ENCODE measurements around the gene IMMP2L. TPM values are rescaled to one million over a fixed set of nuclear protein-coding genes. Genes with fewer than 3 reads are reported as not detected.

IMMP2L gene
- total and polyA plus RNA-seq, 2 of the 4 experiments (the other 2 are of a cell fraction), result 5.8 to 9.3 TPM

- POLR2A ChIA-PET (ENCODE audit: unreplicated experiment), result no interaction called here
- no peaks in the 10 kb centered on the region for H3K36me3 ChIP-seq (ENCODE audit: control insufficient read depth, insufficient read depth, low read length)
- H3K4me2 ChIP-seq (ENCODE audit: low read depth, low read length), result no peak overlapping the region
- DNase-seq, result no peak
- intact Hi-C loops (cut with micrococcal nuclease) (no loop called here), in situ Hi-C loops (cut with MboI; ENCODE audit: low sequenced_read_pairs) (loop anchor here (25.0 kb wide), 1 partner anchor 1091 kb away; no protein-coding TSS in a partner anchor), dilution Hi-C loops (cut with HindIII; ENCODE audit: low sequenced_read_pairs, unreplicated experiment) (no loop called here)
- no peak overlapping the region for H2AK5ac ChIP-seq (ENCODE audit: low read depth, low read length)
- H3K27me3 ChIP-seq (ENCODE audit: control insufficient read depth, insufficient read depth, low read length), result no peaks in the 10 kb centered on the region
- H3K4me1 ChIP-seq (ENCODE audit: control insufficient read depth, insufficient read depth, low read length), result no peaks in the 10 kb centered on the region
- H2BK5ac ChIP-seq (ENCODE audit: low read depth, low read length, poor library complexity, severe bottlenecking), result no peak overlapping the region
- no peak overlapping the region for H3K23ac ChIP-seq (ENCODE audit: low read depth, low read length)
- H4K91ac ChIP-seq (ENCODE audit: insufficient read depth, low read depth, low read length), result no peak overlapping the region
- no peak overlapping the region for H3K56ac ChIP-seq (ENCODE audit: extremely low read depth, insufficient read depth, low read length)
- H3K4ac ChIP-seq (ENCODE audit: low read depth, low read length), result no peak overlapping the region
- TF ChIP-seq NFE2L2 (IDR thresholded peaks at IDR 0.05; ENCODE audit: low read depth, low read length) (no peak), ELK1 (IDR thresholded peaks at IDR 0.05; ENCODE audit: borderline replicate concordance, low read depth, low read length) (no peak), SMC3 (IDR thresholded peaks at IDR 0.05; ENCODE audit: low read depth, low read length) (no peak), RFX5 (IDR thresholded peaks at IDR 0.05; ENCODE audit: low read depth, low read length) (no peak), POLR2A (IDR thresholded peaks at IDR 0.05; ENCODE audit: low read depth, low read length) (no peak), BHLHE40 (IDR thresholded peaks at IDR 0.05; ENCODE audit: low read depth, low read length) (no peak), MXI1 (IDR thresholded peaks at IDR 0.05; ENCODE audit: borderline replicate concordance, low read depth, low read length) (no peak), USF2 (IDR thresholded peaks at IDR 0.05; ENCODE audit: low read depth, low read length) (no peak), CTCF (conservative IDR thresholded peaks at IDR 0.05; ENCODE audit: low read depth, low read length) (no peak), MAFK (IDR thresholded peaks at IDR 0.05; ENCODE audit: low read depth, low read length) (no peak), CEBPB (IDR thresholded peaks at IDR 0.05; ENCODE audit: low read depth, low read length) (no peak), MAZ (IDR thresholded peaks at IDR 0.05; ENCODE audit: borderline replicate concordance, low read depth, low read length) (no peak), RAD21 (IDR thresholded peaks at IDR 0.05; ENCODE audit: low read length) (no peak), RCOR1 (IDR thresholded peaks at IDR 0.05; ENCODE audit: insufficient replicate concordance, low read length) (no peak), FOS (IDR thresholded peaks at IDR 0.05; ENCODE audit: low read depth, low read length) (no peak)
- WGBS, 2 experiments (ENCODE audit: extremely low coverage in 2 of 2, insufficient read length in 1 of 2), result 100% methylated on average over 1 of the region's 2 CpGs; no CpG with 5 or more reads in 1 of the 2 experiments
- no peak overlapping the region for H2BK120ac ChIP-seq (ENCODE audit: low read depth, low read length)
- H3K79me1 ChIP-seq (ENCODE audit: low read depth in 1 of 2, low read length in 2 of 2), result no peaks in the 10 kb centered on the region
- H4K5ac ChIP-seq (ENCODE audit: low read depth, low read length), result no peak overlapping the region
- no peak overlapping the region for H3K4me3 ChIP-seq (ENCODE audit: insufficient read depth, low read depth, low read length)
- CTCF ChIA-PET, result interaction anchor here (0.6 kb wide), 1 partner anchor 553 kb away, joined by 5 read pairs; no protein-coding TSS in a partner anchor
- H3K9ac ChIP-seq (ENCODE audit: low read depth, low read length), result no peak overlapping the region
- H2AFZ ChIP-seq (replicated peaks; ENCODE audit: low read length, poor library complexity), result no peak overlapping the region
- no peaks in the 10 kb centered on the region for H3K9me3 ChIP-seq (ENCODE audit: control insufficient read depth, insufficient read depth, low read length)
- H2AK9ac ChIP-seq (replicated peaks; ENCODE audit: low read depth, low read length, poor library complexity), result no peak overlapping the region
- no peaks in the 10 kb centered on the region for H4K20me1 ChIP-seq (ENCODE audit: insufficient read depth, low read length)
- H3K18ac ChIP-seq (ENCODE audit: low read depth, low read length), result no peak overlapping the region
- no peak overlapping the region for H4K8ac ChIP-seq (ENCODE audit: low read depth in 2 of 2, low read length in 2 of 2)
- no peak for ATAC-seq (ENCODE audit: low read depth)
- H2BK20ac ChIP-seq (ENCODE audit: low read depth, low read length), result no peak overlapping the region
- no peak overlapping the region for H2BK15ac ChIP-seq (ENCODE audit: low read depth, low read length)
- no peak overlapping the region for H3K27ac ChIP-seq (ENCODE audit: insufficient read depth, low read length)
- H3K14ac ChIP-seq (replicated peaks; ENCODE audit: low read depth, low read length), result no peak overlapping the region
- no peaks in the 10 kb centered on the region for H3K9me1 ChIP-seq (ENCODE audit: insufficient read depth, low read length)
- no TSS peak for BruUV-seq (replicated peaks)
These were observed 941.0 kb downstream of the IMMP2L start for GRCh38 chr7:110621289-110621688.
